Brain pericyte (primary cell): ENCODE results near the gene ZNF385D.
"Not testable (repeated sequence)": the region's sequence is repeated elsewhere in the genome, so short reads cannot be mapped to it uniquely, and the experiment has no call there.

Experiments used
- DNase-seq: peaks from one replicate; pipeline ENCODE4 v3.0.0-alpha.2; 2012; ENCODE audit warnings: low read depth, low spot score

Gene ZNF385D

GRCh38 chr3:21390136-21390535 lies 360.9 kb downstream of the ZNF385D start:
- no peak for DNase-seq

GRCh38 chr3:21387142-21387826 lies 363.7 kb downstream of the ZNF385D start:
- DNase-seq: not testable (repeated sequence)

- not testable (repeated sequence) for DNase-seq
Measured at GRCh38 chr3:21378036-21378435, 373.0 kb downstream of the ZNF385D start.

- no peak for DNase-seq
Measured at GRCh38 chr3:21377071-21377769, 373.8 kb downstream of the ZNF385D start.

- no peak for DNase-seq
Measured at GRCh38 chr3:21372316-21372715, 378.7 kb downstream of the ZNF385D start.
